G401.6 (cell line): ENCODE results near the gene C2CD4B.

Experiments
- FAIRE-seq: peaks from 2 replicates; lab custom pipeline; 2012; peaks lifted over from hg19 to GRCh38; lab: Jason Lieb, UNC

C2CD4B gene, protein sequence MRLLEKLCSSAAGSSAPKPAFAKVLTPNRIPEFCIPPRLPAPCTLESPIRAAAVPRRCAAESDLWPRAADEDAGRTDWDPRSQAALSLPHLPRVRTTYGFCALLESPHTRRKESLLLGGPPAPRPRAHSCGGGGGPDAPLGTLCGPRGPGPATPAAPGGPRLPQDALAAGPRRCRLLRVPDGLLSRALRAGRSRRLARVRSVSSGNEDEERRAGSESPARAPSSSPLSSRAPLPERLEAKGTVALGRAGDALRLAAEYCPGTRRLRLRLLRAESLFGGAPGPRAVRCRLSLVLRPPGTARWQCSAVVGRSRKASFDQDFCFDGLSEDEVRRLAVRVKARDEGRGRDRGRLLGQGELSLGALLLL

DNA sequence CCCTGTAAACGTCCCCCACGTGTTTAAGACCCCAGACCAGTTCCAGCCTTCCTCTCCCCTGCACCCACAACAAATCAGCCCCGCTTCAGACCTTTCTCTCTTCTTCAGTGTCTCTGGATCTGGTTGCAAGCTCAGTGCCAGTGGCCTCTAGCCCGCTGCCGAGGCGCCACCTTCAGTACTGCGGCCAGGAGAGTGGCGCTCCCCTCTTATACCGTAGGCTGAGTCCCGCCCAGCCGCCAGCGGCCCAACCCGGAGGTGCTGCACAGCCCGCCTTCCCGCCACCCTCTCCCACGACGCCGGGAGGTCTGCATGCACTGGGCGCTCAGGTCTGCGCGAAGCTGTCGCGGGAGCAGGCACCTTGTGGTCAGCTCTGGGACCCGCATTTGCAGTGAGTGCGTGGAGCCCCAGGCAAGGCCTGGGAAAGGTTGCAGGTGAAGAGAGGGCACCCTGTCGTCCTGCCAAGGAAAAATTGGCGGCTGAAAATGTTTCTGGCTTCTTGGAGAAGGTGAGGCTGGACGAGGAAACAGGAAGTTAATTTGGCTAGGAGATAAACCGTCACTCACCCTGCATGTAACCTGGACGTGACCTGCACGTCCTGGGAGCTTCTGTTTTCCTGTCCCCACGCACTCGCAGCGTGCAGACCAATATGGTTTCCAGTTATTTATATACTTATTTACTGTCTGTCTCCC, at the start of gene C2CD4B:
Gene C2CD4B, minus strand, starts transcription at position 182 of the 689 bp plus-strand sequence. CDS start 301 bp downstream, outside the sequence.
- FAIRE-seq = no peak

DNA sequence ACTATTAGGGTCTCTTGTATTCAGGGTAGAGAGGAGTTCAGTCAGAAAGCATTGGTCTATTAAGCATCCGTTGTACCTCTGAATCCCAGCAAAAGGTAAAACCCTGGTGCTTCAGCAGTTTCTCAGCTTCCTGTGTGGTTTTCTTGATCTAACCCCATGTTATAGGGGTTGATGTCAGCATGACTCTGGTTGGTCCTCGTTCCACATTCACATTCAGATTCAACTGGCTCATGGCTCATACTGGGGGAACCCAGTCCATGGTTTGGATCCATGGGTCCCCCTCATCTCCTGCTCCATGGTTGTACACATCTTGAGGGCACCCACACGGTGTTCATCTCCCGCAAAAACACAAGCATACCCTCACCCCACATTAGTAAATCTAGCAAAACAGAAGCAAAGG, 47.7 kb upstream of the C2CD4B start:
- no peak for FAIRE-seq

DNA sequence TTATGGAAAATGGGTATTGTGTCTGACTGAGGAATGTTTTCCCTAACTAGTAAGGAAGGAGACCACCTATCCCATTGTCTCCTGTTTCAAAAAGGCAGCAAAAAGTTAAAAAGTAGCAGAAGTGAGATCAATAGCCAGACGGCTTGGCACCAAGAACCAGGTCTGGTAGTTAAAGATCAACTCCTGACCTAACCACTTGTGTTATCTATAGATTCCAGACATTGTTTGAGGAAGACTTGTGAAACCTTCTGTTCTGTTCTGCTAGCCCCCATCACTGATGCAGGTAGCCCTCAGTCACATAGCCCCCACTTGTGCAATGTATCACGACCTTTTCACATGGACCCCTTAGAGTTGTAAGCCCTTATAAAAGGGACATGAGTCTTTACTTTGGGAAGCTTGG, 46.3 kb upstream of the C2CD4B start:
- no peak for FAIRE-seq

DNA sequence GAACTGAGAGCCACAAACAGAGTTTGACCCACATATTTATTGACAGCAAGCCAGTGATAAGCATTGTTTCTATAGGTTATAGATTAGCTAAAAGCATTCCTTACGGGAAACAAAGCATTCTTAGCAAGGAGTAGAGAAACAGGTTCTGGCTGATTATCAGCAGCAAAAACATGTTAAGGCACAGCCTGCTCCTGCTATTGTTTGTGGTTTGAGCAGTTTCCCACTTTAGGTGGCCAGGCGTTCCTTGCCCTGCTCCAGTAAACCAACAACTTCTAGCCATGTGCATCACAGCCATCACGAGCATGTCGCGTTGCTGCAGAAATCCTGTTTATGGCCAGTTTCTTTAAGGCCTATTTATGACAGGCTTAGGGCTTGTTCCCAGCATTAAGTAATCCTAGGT, 44.7 kb upstream of the C2CD4B start:
- no peak for FAIRE-seq

DNA sequence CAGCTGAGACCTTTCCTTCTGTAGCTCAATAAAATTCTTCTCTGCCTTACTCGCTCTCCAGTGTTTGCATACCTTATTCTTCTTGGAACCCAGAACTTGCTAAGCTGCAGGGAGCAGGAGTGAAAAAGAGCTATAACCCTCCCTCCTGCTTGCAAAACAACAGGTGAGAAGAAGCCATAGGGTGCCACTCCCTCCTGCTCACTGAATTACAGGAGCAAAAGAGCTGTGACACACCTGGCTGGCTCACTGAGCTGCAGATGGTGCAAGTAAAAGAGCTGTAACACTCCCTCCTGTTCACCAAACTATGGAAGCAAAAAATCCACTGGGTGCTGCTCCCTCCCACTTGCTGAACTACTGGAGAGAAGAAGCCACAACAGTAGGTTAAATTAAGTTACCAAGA, 44.2 kb upstream of the C2CD4B start:
- FAIRE-seq = no peak

DNA sequence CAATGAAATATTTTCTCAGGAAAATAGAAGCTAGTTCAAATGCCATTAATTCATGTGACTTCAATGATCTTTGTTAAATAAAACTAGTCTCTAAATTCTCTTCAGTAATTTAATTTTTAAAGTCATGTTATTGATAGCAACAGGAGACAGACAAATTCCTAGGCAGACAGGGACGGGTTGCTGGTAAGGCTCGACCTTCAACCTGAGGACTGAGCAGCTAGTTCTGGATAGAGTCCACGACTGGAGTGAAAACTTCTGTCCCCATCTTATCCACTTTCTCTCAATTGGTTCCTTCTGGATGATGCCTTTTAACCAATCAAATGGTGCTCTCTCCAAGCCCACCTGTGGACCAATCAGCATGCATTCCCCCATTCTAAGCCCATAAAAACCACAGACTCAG, 43.8 kb upstream of the C2CD4B start:
- no peak for FAIRE-seq

DNA sequence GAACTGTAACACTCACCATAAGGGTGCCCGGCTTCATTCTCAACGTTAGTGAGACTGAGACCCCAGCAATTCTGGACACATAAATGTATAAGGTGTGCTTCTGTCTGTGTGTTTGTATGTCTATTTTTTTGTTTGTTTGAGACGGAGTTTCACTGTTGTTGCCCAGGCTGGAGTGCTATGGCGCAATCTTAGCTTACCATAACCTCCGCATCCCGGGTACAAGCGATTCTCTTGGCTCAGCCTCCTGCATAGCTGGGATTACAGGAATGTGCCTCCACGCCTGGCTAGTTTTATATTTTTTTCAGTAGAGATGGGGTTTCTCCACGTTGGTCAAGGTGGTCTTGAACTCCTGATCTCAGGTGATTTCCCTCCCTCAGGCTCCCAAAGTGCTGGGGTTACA, 43.3 kb upstream of the C2CD4B start:
- FAIRE-seq = no peak

DNA sequence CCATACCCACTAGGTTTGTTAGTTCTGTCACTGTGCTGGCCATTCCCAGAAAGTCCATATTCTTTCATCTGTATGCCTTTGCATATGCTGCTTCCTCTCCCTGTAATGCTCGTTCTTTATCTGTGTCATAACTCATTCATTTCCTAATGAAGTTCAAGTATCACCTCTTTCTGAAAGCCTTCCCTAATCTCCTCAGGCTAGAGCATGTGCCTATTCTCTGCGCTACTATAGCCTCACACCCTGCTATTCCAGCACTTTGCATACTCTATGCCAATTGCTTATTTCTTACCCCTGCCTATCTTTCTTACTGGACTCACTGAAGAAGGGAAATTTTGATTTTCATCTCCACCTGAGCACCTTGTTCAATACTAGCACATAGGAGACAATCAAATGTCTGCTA, 25.6 kb upstream of the C2CD4B start:
- FAIRE-seq = no peak

DNA sequence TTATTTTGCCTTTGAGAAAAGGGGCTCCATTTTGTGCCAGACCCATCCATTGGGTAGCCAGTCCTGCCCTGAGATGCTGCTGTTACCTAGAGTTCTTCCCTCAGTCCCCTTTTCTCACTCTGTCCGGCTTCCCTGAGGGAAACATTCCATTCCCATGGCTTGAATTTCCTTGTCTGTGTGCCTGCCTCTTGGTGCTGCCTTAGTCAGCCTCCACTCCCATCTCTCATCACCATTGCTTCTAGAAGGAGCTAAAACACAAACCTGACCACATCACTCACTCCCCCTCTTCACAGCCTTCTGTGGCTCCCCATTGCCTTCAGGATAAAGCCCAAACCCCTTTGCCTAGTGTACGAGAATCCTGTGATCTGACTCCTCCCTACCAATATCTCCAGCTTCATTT, 25.2 kb upstream of the C2CD4B start:
- FAIRE-seq = no peak

DNA sequence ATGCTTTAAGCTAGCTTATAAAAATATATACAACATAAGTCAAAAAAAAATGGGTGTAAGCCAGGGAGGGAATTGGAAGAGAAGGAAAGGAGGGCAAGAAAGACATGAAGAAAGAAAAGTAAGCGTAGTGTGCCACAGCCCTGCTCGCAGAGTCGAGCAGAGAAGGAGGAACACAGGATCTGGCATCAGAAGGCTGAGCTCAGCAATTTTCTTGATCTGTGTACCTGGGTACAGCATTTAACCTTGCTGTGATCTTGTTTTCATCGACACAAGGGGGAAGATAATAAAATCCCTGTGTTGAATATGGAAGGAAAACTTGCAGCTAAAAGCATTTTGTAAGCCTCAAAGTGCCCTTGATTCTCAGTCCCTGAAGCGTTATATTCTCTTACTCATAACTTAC, 23.7 kb upstream of the C2CD4B start:
- no peak for FAIRE-seq

DNA sequence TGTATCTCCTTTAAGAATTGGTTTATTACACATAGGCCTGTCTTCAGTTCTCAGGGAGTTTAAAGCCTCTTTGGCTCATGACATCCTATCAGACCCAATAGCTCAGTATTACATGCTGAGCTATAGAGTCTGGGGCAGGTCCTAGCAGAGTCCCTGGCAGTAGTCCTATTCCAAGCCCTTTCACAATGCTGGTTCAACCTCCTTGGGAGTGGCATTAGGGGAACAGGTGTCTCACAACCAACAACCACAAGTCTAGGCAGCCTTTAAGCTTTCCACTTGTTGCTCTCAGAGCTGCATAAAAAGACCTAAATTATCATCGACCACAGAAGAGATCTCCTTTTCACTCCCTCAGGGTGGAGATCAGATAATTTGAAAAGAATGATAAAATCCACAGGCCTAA, 22.8 kb upstream of the C2CD4B start:
- FAIRE-seq = no peak

DNA sequence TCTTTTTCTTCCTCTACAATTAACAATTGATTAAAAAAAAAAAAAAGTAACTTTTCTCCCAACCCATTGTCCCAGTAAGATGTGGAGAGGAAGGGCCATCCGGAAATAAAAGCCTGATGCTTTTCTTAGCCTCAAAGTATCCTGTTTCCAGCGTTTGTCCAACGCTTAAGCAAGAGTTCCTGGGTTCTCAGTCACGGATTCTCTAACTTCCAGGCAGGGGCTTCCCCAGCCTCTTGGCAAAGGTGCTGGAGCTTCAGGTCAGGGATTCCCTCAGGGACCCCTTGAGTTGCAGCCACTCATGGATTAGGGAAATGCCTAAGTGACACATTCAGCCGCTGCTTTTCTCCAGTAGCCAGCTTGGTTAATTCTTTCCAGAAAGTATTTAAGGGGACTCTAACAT, 22.3 kb upstream of the C2CD4B start:
- FAIRE-seq = no peak

DNA sequence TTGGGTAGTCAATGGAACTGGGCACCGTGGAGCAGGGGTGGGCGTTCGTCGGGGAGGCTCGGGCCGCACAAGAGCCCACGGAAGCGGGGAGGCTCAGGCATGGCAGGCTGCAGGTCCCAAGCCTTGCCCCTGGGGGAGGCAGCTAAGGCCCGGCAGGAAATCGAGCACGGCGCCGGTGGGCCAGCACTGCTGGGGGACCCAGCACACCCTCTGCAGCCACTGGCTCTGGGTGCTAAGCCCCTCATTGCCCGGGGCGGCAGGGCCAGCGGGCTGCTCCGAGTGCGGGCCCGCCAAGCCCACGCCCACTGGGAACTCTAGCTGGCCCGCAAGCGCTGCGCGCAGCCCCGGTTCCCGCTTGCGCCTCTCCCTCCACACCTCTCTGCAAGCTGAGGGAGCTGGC, 21.5 kb upstream of the C2CD4B start:
- no peak for FAIRE-seq

DNA sequence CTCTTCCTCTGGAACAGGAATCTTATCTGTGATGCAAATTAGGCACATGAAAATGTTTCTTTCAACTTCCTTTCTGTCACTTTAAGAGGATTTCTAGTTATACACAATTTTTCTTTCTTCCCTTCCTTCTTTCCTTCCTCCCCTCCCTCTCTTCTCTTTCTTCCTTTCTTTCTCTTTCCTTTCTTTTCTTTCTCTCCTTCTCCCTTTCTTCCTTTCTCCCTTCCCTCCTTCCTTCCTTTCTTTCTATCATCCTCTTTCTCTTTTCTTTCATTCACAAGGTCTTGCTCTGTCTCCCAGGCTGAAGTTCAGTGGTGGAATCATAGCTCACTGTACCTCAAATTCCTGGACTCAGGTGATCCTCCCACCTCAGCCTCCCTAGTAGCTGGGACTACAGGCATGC, 18.0 kb upstream of the C2CD4B start:
- FAIRE-seq = no peak

DNA sequence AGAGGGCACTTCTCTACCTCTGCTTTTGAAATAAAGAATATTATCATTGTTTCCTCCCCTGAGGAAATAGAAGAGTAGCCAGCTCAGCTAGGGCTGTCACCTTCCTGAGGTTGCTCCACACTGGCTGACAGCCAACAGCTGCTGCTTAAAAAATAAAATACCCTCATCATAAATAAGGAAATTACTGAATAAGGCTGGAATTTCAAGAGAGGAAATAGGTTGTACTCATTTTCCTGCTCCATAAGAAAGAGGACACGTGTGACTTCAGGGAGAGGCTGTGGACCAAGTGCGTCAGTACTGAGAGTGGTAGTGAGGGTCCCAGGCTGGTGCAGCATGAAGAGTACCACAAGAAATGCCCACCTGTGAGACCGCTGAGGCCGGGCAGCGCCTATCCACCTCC, 8.1 kb upstream of the C2CD4B start:
- FAIRE-seq = no peak

DNA sequence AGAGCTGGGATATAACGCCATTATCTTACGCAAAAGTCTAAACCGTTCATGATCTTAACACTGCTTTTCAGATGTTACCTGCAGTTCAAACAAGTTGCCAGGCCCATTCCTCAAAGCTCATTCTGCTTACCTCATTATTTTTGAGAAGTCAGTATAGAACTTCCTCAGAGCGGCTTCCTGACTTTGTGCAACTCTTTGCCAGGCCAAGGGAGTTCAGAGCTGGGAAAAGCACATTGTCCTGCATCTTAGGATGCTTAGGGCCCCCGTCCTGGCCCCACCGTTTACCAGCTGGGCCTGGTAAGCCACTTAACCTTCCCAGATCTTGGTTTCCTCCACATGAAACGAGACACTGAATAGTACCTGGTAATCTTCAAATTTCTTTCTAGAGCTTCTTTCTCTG, 6.8 kb upstream of the C2CD4B start:
- no peak for FAIRE-seq

DNA sequence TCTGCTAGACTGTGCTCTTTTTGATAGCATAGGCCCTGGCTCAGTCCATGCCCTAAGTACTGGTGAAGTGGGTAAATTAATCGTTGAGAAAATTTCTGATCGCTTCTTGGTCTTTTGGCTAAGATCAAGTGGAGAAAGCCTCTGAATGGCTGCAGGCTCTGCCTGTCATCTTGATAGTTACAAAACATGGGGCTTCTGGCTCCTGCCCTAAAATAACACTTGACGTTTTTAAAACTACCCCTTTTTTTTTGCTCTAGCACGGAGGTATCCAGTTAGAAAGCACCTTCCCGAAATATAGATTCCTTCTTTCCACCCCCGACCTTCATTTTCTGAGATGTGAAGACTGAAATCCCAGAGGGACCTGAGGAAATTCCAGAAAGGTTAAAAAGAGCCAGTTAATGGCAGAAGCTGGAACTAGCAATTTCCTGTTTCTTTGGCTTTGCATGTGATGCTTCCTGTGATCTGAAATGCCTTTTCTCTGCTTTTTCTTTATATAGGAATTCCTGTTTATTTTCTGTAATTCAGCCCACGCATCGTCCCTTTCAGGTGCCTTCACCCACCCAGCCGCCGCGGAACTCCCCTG, 799 bp upstream of the C2CD4B start:
- FAIRE-seq = no peak

DNA sequence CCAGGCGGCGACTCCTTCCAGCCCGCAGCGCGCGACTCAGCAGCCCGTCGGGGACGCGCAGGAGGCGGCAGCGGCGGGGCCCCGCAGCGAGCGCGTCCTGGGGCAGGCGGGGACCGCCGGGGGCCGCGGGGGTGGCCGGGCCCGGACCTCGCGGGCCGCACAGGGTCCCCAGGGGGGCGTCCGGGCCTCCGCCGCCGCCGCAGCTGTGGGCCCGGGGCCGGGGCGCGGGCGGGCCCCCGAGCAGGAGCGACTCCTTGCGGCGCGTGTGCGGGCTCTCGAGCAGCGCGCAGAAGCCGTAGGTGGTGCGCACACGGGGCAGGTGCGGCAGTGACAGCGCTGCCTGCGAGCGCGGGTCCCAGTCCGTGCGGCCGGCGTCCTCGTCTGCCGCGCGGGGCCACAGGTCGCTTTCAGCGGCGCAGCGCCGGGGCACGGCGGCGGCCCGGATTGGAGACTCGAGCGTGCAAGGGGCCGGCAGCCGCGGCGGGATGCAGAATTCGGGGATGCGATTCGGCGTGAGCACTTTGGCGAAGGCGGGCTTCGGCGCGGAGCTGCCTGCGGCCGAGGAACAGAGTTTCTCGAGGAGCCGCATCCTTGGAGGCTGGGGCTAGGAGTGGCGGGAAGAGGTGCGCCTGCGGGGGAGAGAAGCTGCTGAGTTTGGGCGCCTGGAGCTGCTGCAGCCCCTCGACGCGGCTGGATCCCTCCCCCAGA, 535 bp downstream of the C2CD4B start:
- FAIRE-seq = no peak

DNA sequence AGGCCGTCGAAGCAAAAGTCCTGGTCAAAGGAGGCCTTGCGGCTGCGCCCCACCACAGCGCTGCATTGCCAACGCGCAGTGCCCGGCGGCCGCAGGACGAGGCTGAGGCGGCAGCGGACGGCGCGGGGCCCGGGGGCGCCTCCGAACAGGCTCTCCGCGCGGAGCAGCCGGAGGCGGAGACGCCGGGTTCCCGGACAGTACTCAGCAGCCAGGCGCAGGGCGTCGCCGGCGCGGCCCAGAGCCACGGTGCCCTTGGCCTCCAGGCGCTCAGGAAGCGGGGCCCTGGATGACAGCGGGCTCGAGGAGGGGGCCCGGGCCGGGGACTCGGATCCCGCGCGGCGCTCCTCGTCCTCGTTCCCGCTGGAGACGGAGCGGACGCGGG, 1.1 kb downstream of the C2CD4B start:
- no peak for FAIRE-seq

DNA sequence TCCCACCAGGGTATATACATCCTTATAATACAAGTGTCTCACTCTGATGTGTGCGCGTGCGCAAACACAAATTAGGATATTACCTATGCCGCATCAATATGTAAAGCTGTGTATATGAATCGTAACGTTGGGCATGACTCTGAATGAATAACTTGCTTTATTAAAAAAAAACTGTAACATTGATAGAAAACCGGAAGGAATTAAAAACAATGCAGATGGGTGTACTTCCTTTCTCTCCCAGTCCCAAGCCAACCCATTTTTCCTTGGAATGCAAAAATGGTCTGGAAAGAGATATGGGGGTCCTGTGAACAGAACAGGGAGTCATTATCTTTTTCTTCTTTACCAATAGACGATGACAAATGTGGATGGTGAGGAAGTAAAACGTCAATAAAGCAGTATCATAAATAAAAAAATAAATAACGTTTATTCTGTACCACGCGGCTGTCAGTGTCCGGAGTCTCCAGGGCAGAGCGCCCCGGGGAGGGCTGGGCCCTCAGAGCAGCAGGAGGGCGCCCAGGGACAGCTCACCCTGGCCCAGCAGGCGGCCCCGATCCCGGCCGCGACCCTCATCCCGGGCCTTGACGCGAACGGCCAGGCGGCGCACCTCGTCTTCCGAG, 1.6 kb downstream of the C2CD4B start:
- FAIRE-seq = no peak

DNA sequence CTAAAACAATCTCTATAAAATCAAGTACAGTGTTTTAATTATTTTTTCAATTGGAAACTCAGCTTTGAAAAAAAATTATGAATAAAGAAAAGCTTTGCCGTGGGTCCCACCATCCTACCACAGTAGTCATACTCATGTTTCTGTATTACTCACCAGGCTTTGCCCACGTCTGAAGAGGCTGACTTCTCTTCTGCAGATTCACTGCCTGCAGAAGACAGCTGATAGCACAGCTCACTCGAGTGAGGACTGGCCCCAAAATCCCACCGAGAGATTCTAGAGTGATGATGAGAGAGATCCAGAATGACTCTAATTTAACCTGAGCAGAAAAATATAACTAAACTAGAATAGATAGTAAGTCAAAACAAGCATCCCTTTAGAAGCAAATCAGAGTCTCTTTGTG, 11.9 kb downstream of the C2CD4B start:
- no peak for FAIRE-seq

DNA sequence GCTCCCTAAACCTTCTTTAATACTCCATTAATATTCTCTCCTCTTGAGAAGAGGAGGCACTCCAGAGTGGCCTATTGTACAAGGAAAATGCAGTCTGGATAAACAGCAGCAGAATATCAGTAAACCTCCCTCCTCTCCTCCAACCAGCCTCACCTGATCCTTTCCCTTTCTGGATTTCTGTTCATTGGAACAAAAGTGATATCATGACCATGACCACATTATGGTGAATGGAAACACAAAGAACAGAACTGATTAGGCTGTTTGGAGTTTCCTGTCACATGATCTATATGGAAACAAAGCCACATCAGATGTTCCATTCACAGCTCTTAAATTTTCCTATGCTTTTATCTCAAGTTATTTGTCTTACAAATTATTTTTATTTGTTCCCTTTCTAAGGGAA, 14.6 kb downstream of the C2CD4B start:
- FAIRE-seq = no peak

DNA sequence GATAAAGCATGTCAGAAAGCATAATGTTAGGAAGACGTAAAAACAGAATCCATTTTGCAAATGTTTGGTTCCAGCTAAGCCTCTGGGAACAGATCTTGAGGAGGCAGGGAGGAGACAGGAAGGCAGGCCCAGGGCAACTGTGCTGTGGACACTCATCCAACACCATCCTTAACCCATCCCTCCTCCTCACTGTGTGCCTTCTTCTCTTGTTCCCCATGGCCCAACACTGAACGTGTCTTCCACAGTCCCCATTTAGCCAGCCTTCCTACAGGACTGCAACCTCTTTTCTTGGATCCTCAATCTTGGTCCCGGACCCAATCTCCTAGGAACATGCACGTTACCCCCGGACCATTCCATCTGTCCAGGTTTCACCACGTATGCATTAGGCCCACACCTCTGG, 15.4 kb downstream of the C2CD4B start:
- no peak for FAIRE-seq
